Metanephros (tissue), 2 donors: ENCODE measurements around the gene KDM3B. TPM values are rescaled to one million over a fixed set of nuclear protein-coding genes. Genes with fewer than 3 reads are reported as not detected.

ENCODE experiments used
- small RNA-seq: library from RNA; depleted of rRNA; stranded (forward); fragments of <200 nt; gene quantifications from one replicate; pipeline ENCODE3, GENCODE V24; 2014; ENCODE audit warnings: low replicate concordance
- total RNA-seq: library from RNA; depleted of rRNA; stranded (reverse); fragments of >200 nt; gene quantifications from one replicate; pipeline ENCODE4 v1.2.3, GENCODE V29; 2014

KDM3B gene, protein sequence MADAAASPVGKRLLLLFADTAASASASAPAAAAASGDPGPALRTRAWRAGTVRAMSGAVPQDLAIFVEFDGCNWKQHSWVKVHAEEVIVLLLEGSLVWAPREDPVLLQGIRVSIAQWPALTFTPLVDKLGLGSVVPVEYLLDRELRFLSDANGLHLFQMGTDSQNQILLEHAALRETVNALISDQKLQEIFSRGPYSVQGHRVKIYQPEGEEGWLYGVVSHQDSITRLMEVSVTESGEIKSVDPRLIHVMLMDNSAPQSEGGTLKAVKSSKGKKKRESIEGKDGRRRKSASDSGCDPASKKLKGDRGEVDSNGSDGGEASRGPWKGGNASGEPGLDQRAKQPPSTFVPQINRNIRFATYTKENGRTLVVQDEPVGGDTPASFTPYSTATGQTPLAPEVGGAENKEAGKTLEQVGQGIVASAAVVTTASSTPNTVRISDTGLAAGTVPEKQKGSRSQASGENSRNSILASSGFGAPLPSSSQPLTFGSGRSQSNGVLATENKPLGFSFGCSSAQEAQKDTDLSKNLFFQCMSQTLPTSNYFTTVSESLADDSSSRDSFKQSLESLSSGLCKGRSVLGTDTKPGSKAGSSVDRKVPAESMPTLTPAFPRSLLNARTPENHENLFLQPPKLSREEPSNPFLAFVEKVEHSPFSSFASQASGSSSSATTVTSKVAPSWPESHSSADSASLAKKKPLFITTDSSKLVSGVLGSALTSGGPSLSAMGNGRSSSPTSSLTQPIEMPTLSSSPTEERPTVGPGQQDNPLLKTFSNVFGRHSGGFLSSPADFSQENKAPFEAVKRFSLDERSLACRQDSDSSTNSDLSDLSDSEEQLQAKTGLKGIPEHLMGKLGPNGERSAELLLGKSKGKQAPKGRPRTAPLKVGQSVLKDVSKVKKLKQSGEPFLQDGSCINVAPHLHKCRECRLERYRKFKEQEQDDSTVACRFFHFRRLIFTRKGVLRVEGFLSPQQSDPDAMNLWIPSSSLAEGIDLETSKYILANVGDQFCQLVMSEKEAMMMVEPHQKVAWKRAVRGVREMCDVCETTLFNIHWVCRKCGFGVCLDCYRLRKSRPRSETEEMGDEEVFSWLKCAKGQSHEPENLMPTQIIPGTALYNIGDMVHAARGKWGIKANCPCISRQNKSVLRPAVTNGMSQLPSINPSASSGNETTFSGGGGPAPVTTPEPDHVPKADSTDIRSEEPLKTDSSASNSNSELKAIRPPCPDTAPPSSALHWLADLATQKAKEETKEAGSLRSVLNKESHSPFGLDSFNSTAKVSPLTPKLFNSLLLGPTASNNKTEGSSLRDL (N-terminal part only)
- total RNA-seq: 92.5 TPM

DNA sequence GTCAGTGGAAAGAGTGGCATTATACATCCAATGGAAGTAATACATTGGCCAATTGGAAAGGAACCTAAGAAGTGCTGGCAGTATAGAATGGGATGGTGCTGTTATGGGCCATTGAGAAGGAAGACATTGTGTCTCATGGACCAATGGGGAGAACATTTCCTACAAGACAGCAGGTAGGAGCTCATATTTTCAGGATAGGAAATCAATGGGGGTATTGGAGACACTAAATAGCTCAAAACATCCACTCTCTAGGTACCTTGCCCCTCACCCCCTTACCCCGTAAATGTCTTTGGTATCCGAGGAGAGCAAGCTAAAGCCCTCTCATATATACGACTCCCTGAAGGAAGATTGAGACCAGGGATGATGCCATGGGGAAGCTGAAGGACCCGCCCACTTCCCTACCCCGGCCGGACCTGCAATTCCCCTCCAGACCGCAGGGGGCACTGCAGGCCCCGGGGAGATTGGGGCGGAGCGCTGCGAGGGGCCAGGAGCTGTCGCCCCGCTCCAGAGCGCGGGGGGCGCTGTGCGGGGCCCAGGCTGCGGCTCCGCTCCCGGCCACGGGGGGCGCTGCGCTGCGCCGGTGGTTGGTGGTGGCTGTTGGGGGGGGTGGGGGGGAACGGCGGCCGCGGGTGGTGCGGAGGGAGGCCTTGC lies at the start of gene KDM3B:
Gene KDM3B (plus strand): TSS at position 615 of the 651 bp plus-strand sequence. CDS start 111 bp downstream, outside the sequence.

DNA sequence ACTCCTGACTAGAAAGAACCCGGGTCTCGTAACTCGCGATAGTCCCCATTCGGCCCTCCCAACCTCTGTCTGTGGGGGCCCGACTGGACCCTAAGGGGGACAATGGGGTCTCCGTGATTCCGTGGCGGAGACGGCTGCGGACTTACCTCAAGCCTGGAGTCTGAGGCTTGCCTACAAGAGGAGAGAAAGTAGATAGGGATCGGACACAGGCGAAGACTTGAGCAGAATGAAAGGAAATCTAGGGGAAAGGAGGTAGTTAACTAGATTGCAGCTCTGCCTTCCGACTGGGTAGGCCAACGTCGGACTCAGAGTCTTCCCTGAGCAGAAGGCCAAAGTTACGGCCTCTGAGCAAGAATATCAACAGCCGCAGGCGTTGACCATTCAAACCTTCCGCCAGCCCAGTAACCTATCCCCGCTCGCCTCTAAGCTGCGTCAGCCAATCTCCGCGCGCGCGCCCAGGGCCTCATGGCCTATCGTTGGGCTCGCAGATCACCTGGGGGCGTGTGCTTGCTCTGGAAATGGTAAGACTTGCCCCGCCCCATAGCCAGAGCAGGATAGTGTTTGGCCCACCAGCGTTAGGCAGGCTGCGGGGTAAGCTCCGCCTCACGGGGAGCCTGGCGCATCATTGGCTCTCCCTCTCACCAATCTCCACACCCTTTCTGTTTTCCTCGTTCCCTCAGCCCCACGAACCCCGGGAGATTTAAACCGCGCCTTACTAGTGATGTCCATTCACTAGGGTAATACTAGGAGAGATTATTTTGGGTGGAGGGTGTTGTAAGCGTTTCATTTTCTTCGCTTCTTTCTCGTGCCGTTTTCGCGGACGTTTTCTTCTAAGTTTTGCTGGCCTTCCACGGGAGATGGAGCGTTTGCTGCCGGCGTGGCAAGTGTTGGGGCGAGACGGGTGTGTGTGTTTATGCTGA lies 20.8 kb upstream of the KDM3B start, which contains the start of gene CDC25C:
Gene CDC25C (minus strand): TSS at position 356 of the 920 bp plus-strand sequence. CDS start 624 bp downstream, outside the sequence.

DNA sequence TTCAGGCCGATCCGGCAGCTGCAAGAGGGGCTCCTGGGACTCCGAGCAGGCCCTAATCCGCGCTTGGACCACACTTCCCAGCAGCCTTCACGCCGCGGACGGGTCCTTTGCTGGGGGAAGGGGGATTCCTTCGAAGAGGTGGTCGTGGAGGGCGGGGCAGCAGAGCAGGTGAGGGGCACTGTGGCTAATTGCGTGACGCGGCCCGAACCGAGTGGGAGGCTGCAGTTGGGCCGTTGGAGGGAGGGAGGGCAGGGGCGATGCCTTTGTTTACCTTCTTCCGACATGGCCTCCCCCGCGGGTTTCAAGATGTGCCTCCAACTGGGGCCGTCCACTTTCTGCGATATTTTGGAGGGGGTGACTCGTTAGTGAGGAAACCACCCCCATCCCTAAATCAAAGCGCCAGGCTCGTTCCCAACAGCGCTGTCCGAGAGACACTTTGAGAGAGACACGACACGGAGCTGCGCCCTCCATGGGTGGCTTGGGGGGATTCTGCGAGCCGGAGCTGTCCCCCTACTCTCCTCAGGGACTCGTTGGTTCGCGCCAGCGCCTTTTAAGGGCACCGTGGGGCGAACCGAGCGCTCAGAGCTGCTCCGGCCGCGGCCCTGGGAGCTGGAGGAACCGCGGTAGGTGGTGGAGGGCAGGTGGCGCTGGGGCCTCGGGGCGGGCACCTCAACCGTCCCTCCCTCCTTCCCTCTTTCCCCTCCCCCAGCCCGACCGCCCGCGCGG lies 14.6 kb upstream of the KDM3B start, which contains the start of gene FAM53C:
Gene FAM53C (plus strand): TSS at position 582 of the 726 bp plus-strand sequence. CDS start 3,070 bp downstream, outside the sequence.

DNA sequence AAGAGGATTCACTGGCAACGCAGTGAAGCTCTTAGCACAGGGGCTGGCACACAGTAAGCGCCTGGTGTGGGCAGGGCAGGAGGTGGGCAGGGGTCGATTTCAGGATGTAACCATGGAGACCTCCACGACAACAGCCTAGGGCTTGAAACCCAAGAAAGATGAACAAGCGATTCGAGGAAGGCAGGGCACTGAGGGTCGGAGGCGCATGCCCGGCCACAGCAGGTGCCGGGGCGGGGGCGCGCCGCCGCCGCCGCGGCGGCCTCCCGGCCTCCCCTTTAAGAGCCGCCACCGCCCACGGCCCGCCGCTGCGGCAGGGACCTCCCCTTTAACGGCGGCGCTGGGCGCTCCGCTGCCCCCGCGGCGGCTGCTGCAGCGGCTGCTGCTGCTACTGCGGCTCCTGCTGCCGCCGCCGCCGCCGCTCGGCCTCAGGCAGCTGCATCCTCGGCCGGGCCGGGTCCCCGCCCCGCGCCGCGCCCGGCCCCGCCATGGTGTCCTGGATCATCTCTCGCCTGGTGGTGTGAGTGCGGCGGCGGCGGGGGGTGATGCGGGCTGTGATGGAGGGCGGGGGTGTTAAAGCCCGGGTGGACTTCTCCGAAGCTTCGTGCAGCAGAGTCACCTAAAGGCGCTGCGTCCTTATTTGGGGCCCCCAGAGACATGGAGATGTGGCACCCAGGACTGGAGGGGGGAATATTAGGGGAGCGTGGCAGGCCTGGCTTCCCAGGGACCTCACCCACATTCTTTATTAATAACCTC lies 86.4 kb downstream of the KDM3B start, which contains the start of gene REEP2:
Gene REEP2 (plus strand): TSS at position 334 of the 753 bp plus-strand sequence. CDS start 152 bp downstream, at position 486.

DNA sequence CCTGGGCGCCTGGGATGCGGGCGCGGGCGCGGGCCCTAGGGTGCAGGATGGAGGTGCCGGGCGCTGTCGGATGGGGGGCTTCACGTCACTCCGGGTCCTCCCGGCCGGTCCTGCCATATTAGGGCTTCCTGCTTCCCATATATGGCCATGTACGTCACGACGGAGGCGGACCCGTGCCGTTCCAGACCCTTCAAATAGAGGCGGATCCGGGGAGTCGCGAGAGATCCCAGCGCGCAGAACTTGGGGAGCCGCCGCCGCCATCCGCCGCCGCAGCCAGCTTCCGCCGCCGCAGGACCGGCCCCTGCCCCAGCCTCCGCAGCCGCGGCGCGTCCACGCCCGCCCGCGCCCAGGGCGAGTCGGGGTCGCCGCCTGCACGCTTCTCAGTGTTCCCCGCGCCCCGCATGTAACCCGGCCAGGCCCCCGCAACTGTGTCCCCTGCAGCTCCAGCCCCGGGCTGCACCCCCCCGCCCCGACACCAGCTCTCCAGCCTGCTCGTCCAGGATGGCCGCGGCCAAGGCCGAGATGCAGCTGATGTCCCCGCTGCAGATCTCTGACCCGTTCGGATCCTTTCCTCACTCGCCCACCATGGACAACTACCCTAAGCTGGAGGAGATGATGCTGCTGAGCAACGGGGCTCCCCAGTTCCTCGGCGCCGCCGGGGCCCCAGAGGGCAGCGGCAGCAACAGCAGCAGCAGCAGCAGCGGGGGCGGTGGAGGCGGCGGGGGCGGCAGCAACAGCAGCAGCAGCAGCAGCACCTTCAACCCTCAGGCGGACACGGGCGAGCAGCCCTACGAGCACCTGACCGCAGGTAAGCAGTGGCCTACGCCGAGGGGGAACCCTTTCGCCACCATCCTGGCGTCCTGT lies 113.0 kb downstream of the KDM3B start, which contains the start of gene EGR1:
Gene EGR1 (plus strand): TSS at position 219 of the 864 bp plus-strand sequence. CDS start 283 bp downstream, at position 502.

Small RNA genes within 50 kb of the gene (small RNA-seq; reads per million reads assigned to genes)
- not detected for gene AC113403.1

Other genes starting within 250 kb of the KDM3B start
- 6.9 TPM for gene NME5, start 213.3 kb upstream of the KDM3B start, total RNA-seq
- gene BRD8, start 174.1 kb upstream of the KDM3B start, total RNA-seq: 66.8 TPM
- gene KIF20A, start 173.6 kb upstream of the KDM3B start, total RNA-seq: 21.8 TPM
- gene CDC23, start 139.4 kb upstream of the KDM3B start, total RNA-seq: 49.3 TPM
- 0.93 TPM for gene GFRA3, start 78.1 kb upstream of the KDM3B start, total RNA-seq
- 5.1 TPM for gene CDC25C, start 20.9 kb upstream of the KDM3B start, total RNA-seq
- gene FAM53C, start 14.4 kb upstream of the KDM3B start, total RNA-seq: 29.5 TPM
- gene REEP2, start 86.4 kb downstream of the KDM3B start, total RNA-seq: 3.0 TPM
- gene EGR1, start 112.8 kb downstream of the KDM3B start, total RNA-seq: 14.7 TPM
- 50.7 TPM for gene ETF1, start 190.6 kb downstream of the KDM3B start, total RNA-seq
- gene HSPA9, start 222.7 kb downstream of the KDM3B start, total RNA-seq: 275 TPM